OCI-LY3 (cell line): ENCODE data around the gene MAP3K19.

ENCODE experiments used
- H2AFZ ChIP-seq: fragments of 200-600, 300-600 bp; shearing (Covaris generic); 2 replicates; pipeline ENCODE4 v1.6.0; 2014; ENCODE audit warnings: antibody characterized with exemption, low read depth, low read length
- H3K27ac ChIP-seq: fragments of 200-600, 300-600 bp; sonication (generic); 2 replicates; pipeline ENCODE4 v1.5.1; 2014; ENCODE audit warnings: mild to moderate bottlenecking, low read length, moderate library complexity, mixed read lengths
- H3K27me3 ChIP-seq: fragments of 200-600, 300-600 bp; sonication (generic); 2 replicates; pipeline ENCODE4 v1.6.1; 2014; ENCODE audit warnings: low read depth, low read length, mixed read lengths
- H3K36me3 ChIP-seq: fragments of 200-600, 300-600 bp; sonication (generic); replicated peaks from 2 replicates; pipeline ENCODE3; 2014; ENCODE audit warnings: low read depth, low read length, mixed read lengths
- H3K4me1 ChIP-seq: fragments of 300-600, 200-600 bp; sonication (generic); 2 replicates; pipeline ENCODE4 v1.6.1; 2014; ENCODE audit warnings: low read length, mixed read lengths
- H3K4me2 ChIP-seq: fragments of 200-600, 300-600 bp; sonication (generic); 2 replicates; pipeline ENCODE4 v1.6.1; 2014; ENCODE audit warnings: low read length, mixed read lengths
- H3K4me3 ChIP-seq: fragments of 300-600, 200-600 bp; sonication (generic); 2 replicates; pipeline ENCODE4 v1.5.1; 2014; ENCODE audit warnings: antibody characterized with exemption, mild to moderate bottlenecking, low read length, moderate library complexity
- H3K79me2 ChIP-seq: fragments of 300-600, 200-600 bp; shearing (Covaris generic); 2 replicates; pipeline ENCODE4 v1.6.1; 2014; ENCODE audit warnings: mild to moderate bottlenecking, low read length, mixed read lengths
- H3K9ac ChIP-seq: fragments of 300-600, 200-600 bp; shearing (Covaris generic); 2 replicates; pipeline ENCODE4 v1.6.0; 2014; ENCODE audit warnings: mild to moderate bottlenecking, low read length, moderate library complexity
- H3K9me3 ChIP-seq: fragments of 200-600, 300-600 bp; shearing (Covaris generic); 2 replicates; pipeline ENCODE4 v1.6.1; 2014; ENCODE audit warnings: low read length, mixed read lengths; ENCODE audit not compliant: insufficient read depth
- H4K20me1 ChIP-seq: fragments of 200-600, 300-600 bp; sonication (generic); 2 replicates; pipeline ENCODE4 v1.6.1; 2016; ENCODE audit warnings: low read length, mixed read lengths; ENCODE audit not compliant: insufficient read depth
- EZH2phosphoT487 ChIP-seq: fragments of 200-600 bp; shearing (Covaris generic); IDR thresholded peaks from 2 replicates; pipeline ENCODE4 v1.6.1; 2018; ENCODE audit warnings: antibody characterized with exemption, mixed run types, low read depth
- TF ChIP-seq, protein P1 (sequence below): fragments of 200-600, 300-600 bp; sonication (generic); IDR thresholded peaks from 2 replicates; pipeline ENCODE4 v1.5.1; 2014; ENCODE audit warnings: antibody characterized with exemption, low read length, low read depth

Gene MAP3K19

GRCh38 chr2:134924912-134925311, 122.3 kb downstream of the MAP3K19 start:
- H3K4me1 ChIP-seq = peaks cover 12% of the 10 kb centered on the region
- H3K9me3 ChIP-seq = no peaks in the 10 kb centered on the region
- H4K20me1 ChIP-seq = peaks cover 87% of the 10 kb centered on the region
- H3K79me2 ChIP-seq = peaks cover 100% of the 10 kb centered on the region
- peaks cover 43% of the 10 kb centered on the region for H3K36me3 ChIP-seq
- H3K27me3 ChIP-seq = no peaks in the 10 kb centered on the region
- no peak overlapping the region for H3K27ac ChIP-seq
- no peak overlapping the region for H3K9ac ChIP-seq
- no peak overlapping the region for H2AFZ ChIP-seq
- H3K4me3 ChIP-seq = no peak overlapping the region
- TF ChIP-seq, protein P1, sequence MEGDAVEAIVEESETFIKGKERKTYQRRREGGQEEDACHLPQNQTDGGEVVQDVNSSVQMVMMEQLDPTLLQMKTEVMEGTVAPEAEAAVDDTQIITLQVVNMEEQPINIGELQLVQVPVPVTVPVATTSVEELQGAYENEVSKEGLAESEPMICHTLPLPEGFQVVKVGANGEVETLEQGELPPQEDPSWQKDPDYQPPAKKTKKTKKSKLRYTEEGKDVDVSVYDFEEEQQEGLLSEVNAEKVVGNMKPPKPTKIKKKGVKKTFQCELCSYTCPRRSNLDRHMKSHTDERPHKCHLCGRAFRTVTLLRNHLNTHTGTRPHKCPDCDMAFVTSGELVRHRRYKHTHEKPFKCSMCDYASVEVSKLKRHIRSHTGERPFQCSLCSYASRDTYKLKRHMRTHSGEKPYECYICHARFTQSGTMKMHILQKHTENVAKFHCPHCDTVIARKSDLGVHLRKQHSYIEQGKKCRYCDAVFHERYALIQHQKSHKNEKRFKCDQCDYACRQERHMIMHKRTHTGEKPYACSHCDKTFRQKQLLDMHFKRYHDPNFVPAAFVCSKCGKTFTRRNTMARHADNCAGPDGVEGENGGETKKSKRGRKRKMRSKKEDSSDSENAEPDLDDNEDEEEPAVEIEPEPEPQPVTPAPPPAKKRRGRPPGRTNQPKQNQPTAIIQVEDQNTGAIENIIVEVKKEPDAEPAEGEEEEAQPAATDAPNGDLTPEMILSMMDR = no peak
- TF ChIP-seq EZH2phosphoT487 = no peak
- H3K4me2 ChIP-seq = no peak overlapping the region

GRCh38 chr2:134919341-134920210, 127.7 kb downstream of the MAP3K19 start:
- Histone ChIP-seq H3K36me3 (peaks cover 21% of the 10 kb centered on the region), H3K4me1 (peaks cover 17% of the 10 kb centered on the region), H3K27ac (peak overlapping the region; percentile 96), H3K4me2 (peak overlapping the region; percentile 81), H3K4me3 (peak overlapping the region; percentile 84), H3K9ac (peak overlapping the region; percentile 89), H3K79me2 (peaks cover 67% of the 10 kb centered on the region), H2AFZ (no peak overlapping the region), H3K9me3 (no peaks in the 10 kb centered on the region), H3K27me3 (no peaks in the 10 kb centered on the region), H4K20me1 (peaks cover 45% of the 10 kb centered on the region)
- TF ChIP-seq EZH2phosphoT487 = no peak

GRCh38 chr2:134918526-134919340, 128.5 kb downstream of the MAP3K19 start, which contains the start of gene CCNT2:
CCNT2 (plus strand) TSS chr2:134918822; CDS start chr2:134918855, 33 bp downstream.
- no peak for TF ChIP-seq EZH2phosphoT487
- TF ChIP-seq, protein P1 = no peak
- no peaks in the 10 kb centered on the region for H3K27me3 ChIP-seq
- peaks cover 20% of the 10 kb centered on the region for H3K36me3 ChIP-seq
- H3K27ac ChIP-seq = peak within 1 kb of the TSS; percentile 96
- peaks cover 17% of the 10 kb centered on the region for H3K4me1 ChIP-seq
- peak within 1 kb of the TSS; percentile 94 for H3K9ac ChIP-seq
- H3K4me3 ChIP-seq = peak within 1 kb of the TSS; percentile 84
- H2AFZ ChIP-seq = peak within 1 kb of the TSS; percentile 58
- peak within 1 kb of the TSS; percentile 81 for H3K4me2 ChIP-seq
- peaks cover 59% of the 10 kb centered on the region for H3K79me2 ChIP-seq
- H4K20me1 ChIP-seq = peaks cover 36% of the 10 kb centered on the region
- H3K9me3 ChIP-seq = no peaks in the 10 kb centered on the region

- Histone ChIP-seq H3K4me1 (peaks cover 17% of the 10 kb centered on the region), H3K36me3 (peaks cover 15% of the 10 kb centered on the region), H3K27me3 (no peaks in the 10 kb centered on the region), H3K79me2 (peaks cover 51% of the 10 kb centered on the region), H3K27ac (peak overlapping the region; percentile 96), H3K9me3 (no peaks in the 10 kb centered on the region), H2AFZ (peak overlapping the region; percentile 58), H3K9ac (peak overlapping the region; percentile 94), H4K20me1 (peaks cover 31% of the 10 kb centered on the region), H3K4me2 (peak overlapping the region; percentile 76), H3K4me3 (peak overlapping the region; percentile 84)
- no peak for TF ChIP-seq EZH2phosphoT487
- TF ChIP-seq, protein P1 = no peak
These were observed 129.2 kb downstream of the MAP3K19 start for GRCh38 chr2:134917888-134918525.
